T-helper 2 cell treated with Interferon-gamma antibody and Interleukin-4, amounts not matched to agents 5 μg/mL and 100 μg/mL, for 36 hours (primary cell): ENCODE results near the gene GPS1.

Source experiments
- DNase-seq: peaks from one replicate; pipeline ENCODE4 v3.0.0; 2021; ENCODE audit warnings: low spot score
- H3K27ac Mint-ChIP-seq: one replicate; pipeline ENCODE4 v1.8.0; 2021; ENCODE audit warnings: mild to moderate bottlenecking, mixed read lengths
- H3K27me3 Mint-ChIP-seq: one replicate; pipeline ENCODE4 v1.8.0; 2021; ENCODE audit warnings: low read depth, mixed read lengths
- H3K36me3 Mint-ChIP-seq: one replicate; pipeline ENCODE4 v1.8.0; 2021; ENCODE audit warnings: low read depth, mixed read lengths
- H3K4me1 Mint-ChIP-seq: one replicate; pipeline ENCODE4 v1.8.0; 2021; ENCODE audit warnings: low read depth, mixed read lengths
- H3K4me3 Mint-ChIP-seq: one replicate; pipeline ENCODE4 v1.8.0; 2022; ENCODE audit warnings: mild to moderate bottlenecking, moderate library complexity, mixed read lengths
- H3K9me3 Mint-ChIP-seq: one replicate; pipeline ENCODE4 v1.8.0; 2021; ENCODE audit warnings: mixed read lengths

GPS1 gene

GRCh38 chr17:82076018-82076784 lies 24.5 kb downstream of the GPS1 start:
- Mint-ChIP-seq H3K9me3 (no peaks in the 10 kb centered on the region), H3K4me1 (no peaks in the 10 kb centered on the region), H3K27ac (no peak overlapping the region), H3K36me3 (peaks cover 11% of the 10 kb centered on the region), H3K4me3 (no peak overlapping the region), H3K27me3 (peaks cover 6% of the 10 kb centered on the region)
- no peak for DNase-seq

- peaks cover 6% of the 10 kb centered on the region for H3K27me3 Mint-ChIP-seq
- no peaks in the 10 kb centered on the region for H3K9me3 Mint-ChIP-seq
- DNase-seq, result no peak
- no peak overlapping the region for H3K4me3 Mint-ChIP-seq
- H3K36me3 Mint-ChIP-seq, result peaks cover 11% of the 10 kb centered on the region
- H3K4me1 Mint-ChIP-seq, result no peaks in the 10 kb centered on the region
- H3K27ac Mint-ChIP-seq, result no peak overlapping the region
Observed at GRCh38 chr17:82076785-82077591, 25.3 kb downstream of the GPS1 start.

GRCh38 chr17:82077617-82078358 lies 26.1 kb downstream of the GPS1 start:
- H3K27me3 Mint-ChIP-seq, result peaks cover 3% of the 10 kb centered on the region
- no peak overlapping the region for H3K27ac Mint-ChIP-seq
- no peak overlapping the region for H3K4me3 Mint-ChIP-seq
- DNase-seq, result no peak
- no peaks in the 10 kb centered on the region for H3K9me3 Mint-ChIP-seq
- H3K4me1 Mint-ChIP-seq, result no peaks in the 10 kb centered on the region
- peaks cover 11% of the 10 kb centered on the region for H3K36me3 Mint-ChIP-seq

GRCh38 chr17:82078433-82078832 lies 26.7 kb downstream of the GPS1 start:
- no peak for DNase-seq
- Mint-ChIP-seq H3K27ac (no peak overlapping the region), H3K36me3 (peaks cover 11% of the 10 kb centered on the region), H3K4me1 (no peaks in the 10 kb centered on the region), H3K9me3 (no peaks in the 10 kb centered on the region), H3K27me3 (peaks cover 2% of the 10 kb centered on the region), H3K4me3 (no peak overlapping the region)

- no peak for DNase-seq
- Mint-ChIP-seq H3K4me3 (no peak overlapping the region), H3K9me3 (no peaks in the 10 kb centered on the region), H3K4me1 (no peaks in the 10 kb centered on the region), H3K27me3 (no peaks in the 10 kb centered on the region), H3K36me3 (peaks cover 11% of the 10 kb centered on the region), H3K27ac (no peak overlapping the region)
Observed at GRCh38 chr17:82079001-82079677, 27.4 kb downstream of the GPS1 start.

- no peaks in the 10 kb centered on the region for H3K9me3 Mint-ChIP-seq
- H3K36me3 Mint-ChIP-seq, result peaks cover 11% of the 10 kb centered on the region
- no peaks in the 10 kb centered on the region for H3K27me3 Mint-ChIP-seq
- no peak overlapping the region for H3K27ac Mint-ChIP-seq
- H3K4me1 Mint-ChIP-seq, result no peaks in the 10 kb centered on the region
- no peak for DNase-seq
- no peak overlapping the region for H3K4me3 Mint-ChIP-seq
Observed at GRCh38 chr17:82080048-82080788, 28.5 kb downstream of the GPS1 start.

GRCh38 chr17:82080789-82081464 lies 29.2 kb downstream of the GPS1 start:
- Mint-ChIP-seq H3K27ac (no peak overlapping the region), H3K4me1 (no peaks in the 10 kb centered on the region), H3K36me3 (peaks cover 11% of the 10 kb centered on the region), H3K27me3 (no peaks in the 10 kb centered on the region), H3K4me3 (no peak overlapping the region), H3K9me3 (no peaks in the 10 kb centered on the region)
- no peak for DNase-seq

GRCh38 chr17:82081546-82081945 lies 29.8 kb downstream of the GPS1 start:
- no peak overlapping the region for H3K27ac Mint-ChIP-seq
- no peaks in the 10 kb centered on the region for H3K27me3 Mint-ChIP-seq
- no peaks in the 10 kb centered on the region for H3K4me1 Mint-ChIP-seq
- no peak overlapping the region for H3K4me3 Mint-ChIP-seq
- H3K9me3 Mint-ChIP-seq, result no peaks in the 10 kb centered on the region
- H3K36me3 Mint-ChIP-seq, result peaks cover 11% of the 10 kb centered on the region
- no peak for DNase-seq

- Mint-ChIP-seq H3K9me3 (no peaks in the 10 kb centered on the region), H3K27ac (no peak overlapping the region), H3K4me3 (no peak overlapping the region), H3K27me3 (no peaks in the 10 kb centered on the region), H3K4me1 (no peaks in the 10 kb centered on the region), H3K36me3 (peaks cover 11% of the 10 kb centered on the region)
- DNase-seq, result no peak
Observed at GRCh38 chr17:82081966-82082365, 30.3 kb downstream of the GPS1 start.

- peaks cover 11% of the 10 kb centered on the region for H3K36me3 Mint-ChIP-seq
Observed at GRCh38 chr17:82082456-82082855, 30.8 kb downstream of the GPS1 start.

GRCh38 chr17:82083009-82083408 lies 31.3 kb downstream of the GPS1 start:
- Mint-ChIP-seq H3K4me1 (no peaks in the 10 kb centered on the region), H3K36me3 (peaks cover 11% of the 10 kb centered on the region), H3K9me3 (no peaks in the 10 kb centered on the region), H3K27ac (no peak overlapping the region), H3K4me3 (no peak overlapping the region), H3K27me3 (no peaks in the 10 kb centered on the region)
- no peak for DNase-seq

More at GRCh38 chr17:82082456-82082855, 30.8 kb downstream of the GPS1 start:
- H3K27me3 Mint-ChIP-seq, result no peaks in the 10 kb centered on the region
- H3K4me3 Mint-ChIP-seq, result no peak overlapping the region
- H3K9me3 Mint-ChIP-seq, result no peaks in the 10 kb centered on the region
- no peak for DNase-seq
- H3K4me1 Mint-ChIP-seq, result no peaks in the 10 kb centered on the region
- no peak overlapping the region for H3K27ac Mint-ChIP-seq

- no peaks in the 10 kb centered on the region for H3K9me3 Mint-ChIP-seq
- H3K4me1 Mint-ChIP-seq, result no peaks in the 10 kb centered on the region
- H3K27ac Mint-ChIP-seq, result no peak overlapping the region
- DNase-seq, result no peak
- peaks cover 8% of the 10 kb centered on the region for H3K36me3 Mint-ChIP-seq
- no peaks in the 10 kb centered on the region for H3K27me3 Mint-ChIP-seq
- no peak overlapping the region for H3K4me3 Mint-ChIP-seq
Observed at GRCh38 chr17:82083533-82084359, 32.0 kb downstream of the GPS1 start.
